HL-60/S4 (cell line): ENCODE measurements around the gene ANO6.

ENCODE experiments used
- in situ Hi-C: fragments of 300-500 bp; cut with MboI; formaldehyde crosslinking; loops from 2 replicates; pipeline ENCODE4 v1.14.3; 2022; ENCODE audit warnings: low sequenced_read_pairs

The ANO6 gene

GRCh38 chr12:45213107-45213506 lies 2.8 kb upstream of the ANO6 start:
- in situ Hi-C loops: no loop called here

- in situ Hi-C loops: no loop called here
These were observed 1.8 kb upstream of the ANO6 start for GRCh38 chr12:45214071-45214470.

GRCh38 chr12:45214749-45215418 lies 1.0 kb upstream of the ANO6 start:
- in situ Hi-C loops: no loop called here

- in situ Hi-C loops: no loop called here
These were observed 511 bp downstream of the ANO6 start for GRCh38 chr12:45216230-45216982.

- in situ Hi-C loops: no loop called here
These were observed 1.1 kb downstream of the ANO6 start for GRCh38 chr12:45216983-45217485.

GRCh38 chr12:45217846-45218245 lies 2.0 kb downstream of the ANO6 start:
- in situ Hi-C loops: no loop called here

GRCh38 chr12:45219621-45220020 lies 3.7 kb downstream of the ANO6 start:
- in situ Hi-C loops: no loop called here

- in situ Hi-C loops: no loop called here
These were observed 4.6 kb downstream of the ANO6 start for GRCh38 chr12:45220363-45220931.

- in situ Hi-C loops: no loop called here
These were observed 5.1 kb downstream of the ANO6 start for GRCh38 chr12:45220969-45221368.

GRCh38 chr12:45223868-45224267 lies 8.0 kb downstream of the ANO6 start:
- in situ Hi-C loops: no loop called here

- in situ Hi-C loops: no loop called here
These were observed 8.4 kb downstream of the ANO6 start for GRCh38 chr12:45224311-45224710.

- in situ Hi-C loops: no loop called here
These were observed 10.1 kb downstream of the ANO6 start for GRCh38 chr12:45226021-45226420.

GRCh38 chr12:45227316-45228067 lies 11.6 kb downstream of the ANO6 start:
- in situ Hi-C loops: no loop called here

- in situ Hi-C loops: no loop called here
These were observed 15.7 kb downstream of the ANO6 start for GRCh38 chr12:45231515-45232145.

- in situ Hi-C loops: no loop called here
These were observed 16.4 kb downstream of the ANO6 start for GRCh38 chr12:45232146-45232755.

GRCh38 chr12:45232756-45233372 lies 17.0 kb downstream of the ANO6 start:
- in situ Hi-C loops: no loop called here

GRCh38 chr12:45234139-45234865 lies 18.4 kb downstream of the ANO6 start:
- in situ Hi-C loops: no loop called here

GRCh38 chr12:45235087-45236025 lies 19.5 kb downstream of the ANO6 start:
- in situ Hi-C loops: no loop called here
